ENCODE measurements around the gene RNASET2.

The RNASET2 gene

DNA sequence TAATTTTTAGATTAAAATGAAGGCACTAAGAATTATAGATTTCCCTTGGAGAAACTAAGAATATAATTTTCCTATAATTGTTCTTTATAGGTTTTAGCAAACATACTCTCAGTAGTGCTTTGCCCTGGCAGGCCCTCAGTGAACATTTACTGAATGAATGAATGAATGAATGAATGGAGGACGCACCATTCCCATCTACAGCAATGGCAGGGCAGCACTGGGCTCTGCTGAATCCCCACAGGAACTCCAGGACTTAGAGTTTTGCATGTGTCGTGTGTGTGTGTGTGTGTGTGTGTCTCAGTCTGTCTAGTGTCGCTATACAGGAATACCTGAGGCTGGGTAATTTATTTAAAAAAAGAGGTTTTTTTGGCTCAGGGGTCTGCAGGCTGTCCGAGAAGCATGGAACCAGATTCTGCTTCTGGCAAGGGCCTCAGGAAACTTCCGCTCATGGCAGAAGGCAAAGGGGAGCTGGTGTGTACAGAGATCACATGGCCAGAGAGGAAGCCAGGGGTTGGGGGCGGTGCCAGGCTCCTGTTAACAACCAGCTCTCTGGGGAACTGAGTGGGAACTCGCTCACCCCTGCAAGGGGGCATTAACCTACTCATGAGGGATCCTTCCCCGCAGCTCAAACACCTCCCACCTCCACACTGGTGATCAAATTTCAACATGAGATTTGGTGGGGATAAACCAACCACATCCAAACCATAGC is 20.1 kb downstream of the RNASET2 start:
- H3K27me3 ChIP-seq (ENCODE audit: control insufficient read depth in 1 of 2, insufficient read depth in 2 of 2, low read length in 2 of 2): no peaks in the 10 kb centered on the region
- H3K4me1 ChIP-seq (ENCODE audit: control insufficient read depth in 1 of 2, insufficient read depth in 2 of 2, low read length in 2 of 2): no peaks in the 10 kb centered on the region
- H3K9ac ChIP-seq (ENCODE audit: low read depth in 1 of 2, low read length in 2 of 2): no peak overlapping the region
- no peaks in the 10 kb centered on the region for H3K9me3 ChIP-seq (ENCODE audit: control insufficient read depth in 1 of 2, low read length in 2 of 2)
- H3K36me3 ChIP-seq (ENCODE audit: control insufficient read depth in 1 of 2, insufficient read depth in 2 of 2, low read length in 2 of 2): peaks cover 27 to 68% of the 10 kb centered on the region in 2 donors
- no peak overlapping the region for H3K27ac ChIP-seq (ENCODE audit: low read depth, low read length)
- H3K4me3 ChIP-seq (ENCODE audit: low read depth in 1 of 2, low read length in 2 of 2): no peak overlapping the region

DNA sequence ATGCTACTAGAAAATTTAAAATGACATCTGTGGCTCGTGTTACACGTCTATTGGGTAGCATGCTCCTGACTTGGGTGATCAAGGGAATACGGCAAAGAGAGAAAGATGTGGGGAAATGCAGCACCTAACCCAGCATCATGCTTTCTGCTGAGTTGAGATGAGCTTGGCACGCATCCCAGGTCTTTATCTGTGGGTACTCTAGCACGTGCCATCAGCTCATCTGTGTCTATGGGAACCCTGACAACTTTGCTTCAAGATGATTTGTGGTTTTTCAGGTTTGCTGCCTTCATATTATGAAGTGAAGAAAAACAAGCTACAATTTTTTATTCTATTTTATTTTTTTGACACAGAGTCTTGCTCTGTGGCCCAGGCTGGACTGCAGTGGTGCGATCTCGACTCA is 21.0 kb downstream of the RNASET2 start:
- H3K9ac ChIP-seq (ENCODE audit: low read depth in 1 of 2, low read length in 2 of 2): no peak overlapping the region
- H3K36me3 ChIP-seq (ENCODE audit: control insufficient read depth in 1 of 2, insufficient read depth in 2 of 2, low read length in 2 of 2): peaks cover 30 to 68% of the 10 kb centered on the region in 2 donors
- H3K9me3 ChIP-seq (ENCODE audit: control insufficient read depth in 1 of 2, low read length in 2 of 2): no peaks in the 10 kb centered on the region
- no peak overlapping the region for H3K4me3 ChIP-seq (ENCODE audit: low read depth in 1 of 2, low read length in 2 of 2)
- H3K27ac ChIP-seq (ENCODE audit: low read depth, low read length): no peak overlapping the region
- no peaks in the 10 kb centered on the region for H3K27me3 ChIP-seq (ENCODE audit: control insufficient read depth in 1 of 2, insufficient read depth in 2 of 2, low read length in 2 of 2)
- peaks cover 0 to 5% of the 10 kb centered on the region in 2 donors for H3K4me1 ChIP-seq (ENCODE audit: control insufficient read depth in 1 of 2, insufficient read depth in 2 of 2, low read length in 2 of 2)

DNA sequence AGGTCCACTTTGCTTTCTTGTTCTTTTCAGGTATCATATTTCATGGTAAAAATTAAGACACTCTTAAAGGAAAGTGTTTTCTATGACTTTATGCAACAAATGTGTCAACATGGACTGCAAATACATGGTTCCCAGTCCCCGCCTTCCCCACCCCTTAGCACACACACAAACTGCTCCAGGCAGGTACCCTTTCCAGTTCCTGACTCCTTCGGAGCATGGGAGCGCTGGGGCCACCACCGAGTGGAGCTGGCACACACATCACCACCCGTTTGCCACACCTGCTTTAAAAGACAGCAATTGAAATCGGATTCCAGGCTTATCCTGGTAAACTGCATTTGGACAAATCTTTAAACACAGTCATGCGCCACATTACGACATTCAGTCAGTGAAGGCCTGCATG is 22.2 kb downstream of the RNASET2 start:
- Histone ChIP-seq H3K4me1 (ENCODE audit: control insufficient read depth in 1 of 2, insufficient read depth in 2 of 2, low read length in 2 of 2) (peaks cover 0 to 11% of the 10 kb centered on the region in 2 donors), H3K9me3 (ENCODE audit: control insufficient read depth in 1 of 2, low read length in 2 of 2) (no peaks in the 10 kb centered on the region), H3K36me3 (ENCODE audit: control insufficient read depth in 1 of 2, insufficient read depth in 2 of 2, low read length in 2 of 2) (peaks cover 33 to 68% of the 10 kb centered on the region in 2 donors), H3K4me3 (ENCODE audit: low read depth in 1 of 2, low read length in 2 of 2) (no peak overlapping the region), H3K27ac (ENCODE audit: low read depth, low read length) (no peak overlapping the region), H3K9ac (ENCODE audit: low read depth in 1 of 2, low read length in 2 of 2) (no peak overlapping the region), H3K27me3 (ENCODE audit: control insufficient read depth in 1 of 2, insufficient read depth in 2 of 2, low read length in 2 of 2) (no peaks in the 10 kb centered on the region)

DNA sequence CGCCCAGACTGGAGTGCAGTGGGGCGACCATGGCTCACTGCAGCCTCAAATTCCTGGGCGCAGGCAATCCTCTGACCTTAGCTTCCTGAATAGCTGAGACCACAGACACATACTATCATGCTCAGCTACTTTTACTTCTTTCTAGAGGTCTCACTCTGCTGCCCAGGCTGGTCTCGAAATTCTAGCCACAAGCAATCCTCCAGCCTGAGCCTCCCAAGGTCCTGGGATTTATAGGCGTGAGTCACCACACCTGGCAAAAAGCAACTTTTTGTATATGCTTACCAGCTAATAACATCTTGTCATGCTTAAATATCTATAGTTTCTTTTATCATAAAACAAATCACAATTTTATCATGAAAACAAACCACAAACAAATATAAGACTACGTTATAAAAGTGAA is 23.0 kb downstream of the RNASET2 start:
- peaks cover 36 to 68% of the 10 kb centered on the region in 2 donors for H3K36me3 ChIP-seq (ENCODE audit: control insufficient read depth in 1 of 2, insufficient read depth in 2 of 2, low read length in 2 of 2)
- no peak overlapping the region for H3K9ac ChIP-seq (ENCODE audit: low read depth in 1 of 2, low read length in 2 of 2)
- no peak overlapping the region for H3K4me3 ChIP-seq (ENCODE audit: low read depth in 1 of 2, low read length in 2 of 2)
- H3K27ac ChIP-seq (ENCODE audit: low read depth, low read length): no peak overlapping the region
- no peaks in the 10 kb centered on the region for H3K27me3 ChIP-seq (ENCODE audit: control insufficient read depth in 1 of 2, insufficient read depth in 2 of 2, low read length in 2 of 2)
- H3K9me3 ChIP-seq (ENCODE audit: control insufficient read depth in 1 of 2, low read length in 2 of 2): no peaks in the 10 kb centered on the region
- H3K4me1 ChIP-seq (ENCODE audit: control insufficient read depth in 1 of 2, insufficient read depth in 2 of 2, low read length in 2 of 2): peaks cover 0 to 11% of the 10 kb centered on the region in 2 donors

DNA sequence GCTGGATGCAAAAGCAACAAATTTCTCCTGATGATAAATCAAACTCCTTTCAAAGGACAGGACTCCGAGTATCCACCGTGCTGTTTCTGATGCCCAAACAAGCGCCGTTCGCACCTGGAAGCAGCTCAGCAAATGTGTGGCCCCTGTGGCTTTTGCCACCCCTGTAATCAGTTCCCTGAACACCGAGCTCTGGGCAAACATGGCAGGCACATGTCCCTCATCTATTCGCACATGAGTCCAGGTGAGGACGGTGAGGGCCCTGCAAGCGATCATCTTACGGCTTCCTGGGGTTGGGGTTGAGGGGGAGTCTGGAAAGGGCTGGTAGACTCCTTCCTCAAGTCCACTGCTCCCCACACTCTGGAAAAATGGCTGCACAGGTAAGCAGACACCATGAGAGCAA is 23.7 kb downstream of the RNASET2 start:
- Histone ChIP-seq H3K9ac (ENCODE audit: low read depth in 1 of 2, low read length in 2 of 2) (no peak overlapping the region), H3K27me3 (ENCODE audit: control insufficient read depth in 1 of 2, insufficient read depth in 2 of 2, low read length in 2 of 2) (no peaks in the 10 kb centered on the region), H3K27ac (ENCODE audit: low read depth, low read length) (no peak overlapping the region), H3K4me3 (ENCODE audit: low read depth in 1 of 2, low read length in 2 of 2) (no peak overlapping the region), H3K9me3 (ENCODE audit: control insufficient read depth in 1 of 2, low read length in 2 of 2) (no peaks in the 10 kb centered on the region), H3K4me1 (ENCODE audit: control insufficient read depth in 1 of 2, insufficient read depth in 2 of 2, low read length in 2 of 2) (peaks cover 0 to 11% of the 10 kb centered on the region in 2 donors), H3K36me3 (ENCODE audit: control insufficient read depth in 1 of 2, insufficient read depth in 2 of 2, low read length in 2 of 2) (peaks cover 28 to 66% of the 10 kb centered on the region in 2 donors)

DNA sequence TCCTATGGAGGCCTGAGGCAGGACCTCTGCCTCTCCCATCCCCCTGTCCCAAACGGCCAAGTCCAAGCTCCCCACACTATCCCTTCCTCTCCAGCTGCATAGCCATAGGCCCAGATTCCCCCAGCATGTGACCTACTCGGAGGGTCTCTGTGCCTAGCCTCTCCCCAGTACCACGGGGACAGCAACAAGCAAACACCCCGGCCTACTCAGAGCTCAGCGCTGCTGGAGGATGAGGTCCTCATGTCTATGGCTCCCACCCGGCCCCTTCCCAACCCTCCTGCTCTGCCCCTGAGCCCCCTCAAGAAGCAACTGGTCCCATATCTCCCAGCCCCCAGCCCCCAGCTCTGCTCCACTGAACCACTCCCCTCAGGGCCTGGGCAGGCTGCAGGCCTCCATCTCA is 24.2 kb downstream of the RNASET2 start:
- H3K4me3 ChIP-seq (ENCODE audit: low read depth in 1 of 2, low read length in 2 of 2): no peak overlapping the region
- no peak overlapping the region for H3K9ac ChIP-seq (ENCODE audit: low read depth in 1 of 2, low read length in 2 of 2)
- H3K27me3 ChIP-seq (ENCODE audit: control insufficient read depth in 1 of 2, insufficient read depth in 2 of 2, low read length in 2 of 2): no peaks in the 10 kb centered on the region
- H3K4me1 ChIP-seq (ENCODE audit: control insufficient read depth in 1 of 2, insufficient read depth in 2 of 2, low read length in 2 of 2): peaks cover 0 to 11% of the 10 kb centered on the region in 2 donors
- peaks cover 24 to 65% of the 10 kb centered on the region in 2 donors for H3K36me3 ChIP-seq (ENCODE audit: control insufficient read depth in 1 of 2, insufficient read depth in 2 of 2, low read length in 2 of 2)
- H3K9me3 ChIP-seq (ENCODE audit: control insufficient read depth in 1 of 2, low read length in 2 of 2): no peaks in the 10 kb centered on the region
- no peak overlapping the region for H3K27ac ChIP-seq (ENCODE audit: low read depth, low read length)

DNA sequence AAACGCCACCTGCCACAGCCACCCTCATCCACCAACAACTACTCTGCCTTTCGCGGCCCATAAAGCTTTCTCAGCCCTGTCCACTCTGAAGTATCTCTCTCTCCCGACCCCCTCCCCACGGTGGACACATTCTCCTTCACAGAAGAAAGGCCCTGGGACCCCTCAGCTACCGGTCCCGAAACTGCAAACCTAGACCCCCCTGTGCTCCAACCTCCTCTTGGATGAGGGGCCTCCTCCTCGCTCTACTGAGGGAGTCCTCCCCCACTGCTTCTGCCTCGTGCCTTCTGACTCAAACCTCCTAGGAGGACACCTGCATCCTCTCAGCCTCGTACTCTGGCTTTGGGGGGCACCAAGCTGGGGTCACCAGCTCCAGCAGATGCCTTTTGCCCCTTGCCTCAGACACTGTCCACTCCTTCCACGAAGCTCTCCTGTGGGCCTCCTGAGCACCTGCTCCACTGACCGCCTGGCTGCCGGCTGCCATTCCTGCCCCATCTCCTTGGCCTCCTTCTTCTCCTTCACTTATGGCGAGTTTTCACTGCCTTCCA is 24.9 kb downstream of the RNASET2 start:
- Histone ChIP-seq H3K4me1 (ENCODE audit: control insufficient read depth in 1 of 2, insufficient read depth in 2 of 2, low read length in 2 of 2) (peaks cover 0 to 11% of the 10 kb centered on the region in 2 donors), H3K9me3 (ENCODE audit: control insufficient read depth in 1 of 2, low read length in 2 of 2) (no peaks in the 10 kb centered on the region), H3K9ac (ENCODE audit: low read depth in 1 of 2, low read length in 2 of 2) (no peak overlapping the region), H3K4me3 (ENCODE audit: low read depth in 1 of 2, low read length in 2 of 2) (no peak overlapping the region), H3K36me3 (ENCODE audit: control insufficient read depth in 1 of 2, insufficient read depth in 2 of 2, low read length in 2 of 2) (peaks cover 21 to 69% of the 10 kb centered on the region in 2 donors), H3K27ac (ENCODE audit: low read depth, low read length) (no peak overlapping the region), H3K27me3 (ENCODE audit: control insufficient read depth in 1 of 2, insufficient read depth in 2 of 2, low read length in 2 of 2) (no peaks in the 10 kb centered on the region)

DNA sequence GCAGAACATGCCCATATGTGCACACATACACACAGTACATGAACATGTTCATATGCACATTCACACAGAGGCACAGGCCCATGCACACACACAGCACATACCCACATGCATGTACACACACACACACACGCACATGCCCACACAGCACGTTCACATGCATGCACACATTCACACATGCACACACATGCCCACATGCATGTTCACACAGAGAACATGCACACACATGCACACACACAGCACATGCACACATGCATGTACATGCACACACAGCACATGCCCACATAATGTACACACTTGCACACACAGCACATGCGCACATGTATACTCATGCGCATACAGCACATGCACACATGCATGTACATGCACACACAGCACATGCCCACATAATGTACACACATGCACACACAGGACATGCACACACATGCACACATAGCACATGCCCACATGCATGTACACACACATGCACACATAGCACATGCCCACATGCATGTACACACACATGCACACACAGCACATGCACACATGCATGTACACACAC is 25.9 kb downstream of the RNASET2 start:
- Histone ChIP-seq H3K27me3 (ENCODE audit: control insufficient read depth in 1 of 2, insufficient read depth in 2 of 2, low read length in 2 of 2) (no peaks in the 10 kb centered on the region), H3K4me3 (ENCODE audit: low read depth in 1 of 2, low read length in 2 of 2) (no peak overlapping the region), H3K4me1 (ENCODE audit: control insufficient read depth in 1 of 2, insufficient read depth in 2 of 2, low read length in 2 of 2) (peaks cover 0 to 11% of the 10 kb centered on the region in 2 donors), H3K9me3 (ENCODE audit: control insufficient read depth in 1 of 2, low read length in 2 of 2) (no peaks in the 10 kb centered on the region), H3K36me3 (ENCODE audit: control insufficient read depth in 1 of 2, insufficient read depth in 2 of 2, low read length in 2 of 2) (peaks cover 21 to 64% of the 10 kb centered on the region in 2 donors), H3K9ac (ENCODE audit: low read depth in 1 of 2, low read length in 2 of 2) (no peak overlapping the region), H3K27ac (ENCODE audit: low read depth, low read length) (no peak overlapping the region)

DNA sequence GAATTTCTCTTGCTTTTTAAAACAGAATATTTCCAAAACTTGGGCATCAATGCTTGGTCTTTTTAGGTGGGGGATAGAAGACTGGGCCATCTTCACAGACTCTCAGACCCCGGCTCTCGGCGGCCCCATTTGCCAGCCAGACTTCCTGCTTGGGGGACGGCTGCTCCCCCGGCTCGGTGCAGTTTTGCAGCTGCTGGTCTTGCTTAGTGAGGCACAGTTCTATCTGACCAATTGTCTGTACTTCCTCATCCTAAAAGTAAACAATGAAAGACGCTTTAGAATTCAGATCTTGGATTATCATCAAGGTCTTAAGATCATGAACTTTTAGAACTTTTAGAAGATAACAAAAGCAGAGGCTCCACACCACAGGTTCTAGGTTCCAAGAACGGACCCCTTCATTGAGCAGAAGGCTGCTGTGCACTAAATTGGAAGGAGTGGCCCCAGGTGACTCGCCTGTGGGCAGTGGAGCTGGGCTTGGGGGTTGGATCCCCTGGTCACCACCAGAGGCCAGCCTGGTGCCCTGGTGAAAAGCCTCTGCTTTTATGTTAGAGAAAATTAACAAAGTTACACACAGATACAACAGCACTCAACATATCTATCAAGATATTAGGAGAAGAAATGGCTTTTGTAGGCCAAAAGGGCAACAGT is 26.7 kb downstream of the RNASET2 start:
- Histone ChIP-seq H3K27ac (ENCODE audit: low read depth, low read length) (no peak overlapping the region), H3K36me3 (ENCODE audit: control insufficient read depth in 1 of 2, insufficient read depth in 2 of 2, low read length in 2 of 2) (peaks cover 21 to 58% of the 10 kb centered on the region in 2 donors), H3K27me3 (ENCODE audit: control insufficient read depth in 1 of 2, insufficient read depth in 2 of 2, low read length in 2 of 2) (no peaks in the 10 kb centered on the region), H3K9ac (ENCODE audit: low read depth in 1 of 2, low read length in 2 of 2) (no peak overlapping the region), H3K9me3 (ENCODE audit: control insufficient read depth in 1 of 2, low read length in 2 of 2) (no peaks in the 10 kb centered on the region), H3K4me1 (ENCODE audit: control insufficient read depth in 1 of 2, insufficient read depth in 2 of 2, low read length in 2 of 2) (peaks cover 0 to 11% of the 10 kb centered on the region in 2 donors), H3K4me3 (ENCODE audit: low read depth in 1 of 2, low read length in 2 of 2) (no peak overlapping the region)
